ENCODE results near the gene ASIP. TPM values are rescaled to one million over a fixed set of nuclear protein-coding genes. Genes with fewer than 3 reads are reported as not detected.
A peak's percentile ranks its signal among the peaks of the same experiment; 100 is the strongest.

Gene ASIP
- total and polyA plus RNA-seq, 2 of the 4 experiments (the other 2 are of a cell fraction), result not detected

DNA sequence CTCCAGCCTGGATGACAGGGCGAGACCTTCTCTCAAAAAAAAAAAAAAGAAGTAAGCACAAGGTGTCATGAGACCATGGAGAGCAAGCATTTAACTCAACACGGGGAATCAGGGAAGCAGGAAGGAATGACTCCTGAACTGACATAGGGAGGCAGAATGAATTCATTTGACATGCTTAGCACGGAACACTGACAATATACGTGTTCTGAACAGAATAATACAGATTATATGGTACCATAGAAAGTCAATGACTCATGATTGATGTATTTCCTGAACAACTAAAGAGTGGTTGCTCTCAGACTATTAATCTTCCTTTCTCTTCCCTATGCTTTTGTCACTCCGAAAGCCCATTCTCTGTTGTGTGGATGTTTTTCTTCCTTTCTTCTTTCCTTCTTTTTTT, 20.7 kb upstream of the ASIP start:
- Histone ChIP-seq H3K9me1 (ENCODE audit: insufficient read depth, low read length) (no peaks in the 10 kb centered on the region), H3K56ac (ENCODE audit: extremely low read depth, insufficient read depth, low read length) (no peak overlapping the region), H3K23ac (ENCODE audit: low read depth, low read length) (no peak overlapping the region), H2AFZ (replicated peaks; ENCODE audit: low read length, poor library complexity) (no peak overlapping the region), H4K5ac (ENCODE audit: low read depth, low read length) (no peak overlapping the region), H3K4me2 (ENCODE audit: low read depth, low read length) (no peak overlapping the region), H2BK15ac (ENCODE audit: low read depth, low read length) (no peak overlapping the region), H2AK5ac (ENCODE audit: low read depth, low read length) (peak overlapping the region; percentile 20; the same call in 1 of the 2 replicates), H4K20me1 (ENCODE audit: insufficient read depth, low read length) (no peaks in the 10 kb centered on the region), H3K27ac (ENCODE audit: insufficient read depth, low read length) (no peak overlapping the region), H4K8ac (ENCODE audit: low read depth in 2 of 2, low read length in 2 of 2) (no peak overlapping the region), H4K91ac (ENCODE audit: insufficient read depth, low read depth, low read length) (no peak overlapping the region), H3K27me3 (ENCODE audit: control insufficient read depth, insufficient read depth, low read length) (no peaks in the 10 kb centered on the region), H3K4me3 (ENCODE audit: insufficient read depth, low read depth, low read length) (no peak overlapping the region), H2BK20ac (ENCODE audit: low read depth, low read length) (no peak overlapping the region), H3K18ac (ENCODE audit: low read depth, low read length) (no peak overlapping the region), H3K9ac (ENCODE audit: low read depth, low read length) (no peak overlapping the region), H2BK5ac (ENCODE audit: low read depth, low read length, poor library complexity, severe bottlenecking) (no peak overlapping the region), H3K79me1 (ENCODE audit: low read depth in 1 of 2, low read length in 2 of 2) (no peaks in the 10 kb centered on the region), H3K9me3 (ENCODE audit: control insufficient read depth, insufficient read depth, low read length) (no peaks in the 10 kb centered on the region), H3K4me1 (ENCODE audit: control insufficient read depth, insufficient read depth, low read length) (peaks cover 2% of the 10 kb centered on the region; the same call in 1 of the 2 replicates), H3K4ac (ENCODE audit: low read depth, low read length) (peak overlapping the region; percentile 10), H2AK9ac (replicated peaks; ENCODE audit: low read depth, low read length, poor library complexity) (no peak overlapping the region), H3K14ac (replicated peaks; ENCODE audit: low read depth, low read length) (peak overlapping the region; percentile 3; the same call in 1 of the 2 replicates), H2BK120ac (ENCODE audit: low read depth, low read length) (no peak overlapping the region), H3K36me3 (ENCODE audit: control insufficient read depth, insufficient read depth, low read length) (no peaks in the 10 kb centered on the region)
- dilution Hi-C loops (cut with HindIII; ENCODE audit: low sequenced_read_pairs, unreplicated experiment) (no loop called here), intact Hi-C loops (cut with micrococcal nuclease) (no loop called here), in situ Hi-C loops (cut with MboI; ENCODE audit: low sequenced_read_pairs) (no loop called here)
- no TSS peak for BruUV-seq (replicated peaks)
- 80% methylated on average over 1 of the region's 5 CpGs; no CpG with 5 or more reads in 1 of the 2 experiments for WGBS, 2 experiments (ENCODE audit: extremely low coverage in 2 of 2, insufficient read length in 1 of 2)
- ChIA-PET POLR2A (ENCODE audit: unreplicated experiment) (no interaction called here), CTCF (no interaction called here)
- ATAC-seq (ENCODE audit: low read depth), result no peak
- TF ChIP-seq CHD1 (IDR thresholded peaks at IDR 0.05; ENCODE audit: low read depth, low read length) (no peak), BHLHE40 (IDR thresholded peaks at IDR 0.05; ENCODE audit: low read depth, low read length) (no peak), MXI1 (IDR thresholded peaks at IDR 0.05; ENCODE audit: borderline replicate concordance, low read depth, low read length) (no peak), CEBPB (IDR thresholded peaks at IDR 0.05; ENCODE audit: low read depth, low read length) (no peak), MAZ (IDR thresholded peaks at IDR 0.05; ENCODE audit: borderline replicate concordance, low read depth, low read length) (no peak), FOS (IDR thresholded peaks at IDR 0.05; ENCODE audit: low read depth, low read length) (no peak), MAFK (IDR thresholded peaks at IDR 0.05; ENCODE audit: low read depth, low read length) (no peak), RFX5 (IDR thresholded peaks at IDR 0.05; ENCODE audit: low read depth, low read length) (no peak), RAD21 (IDR thresholded peaks at IDR 0.05; ENCODE audit: low read length) (no peak), RCOR1 (IDR thresholded peaks at IDR 0.05; ENCODE audit: insufficient replicate concordance, low read length) (no peak), POLR2A (IDR thresholded peaks at IDR 0.05; ENCODE audit: low read depth, low read length) (no peak)
- TF ChIP-seq, protein P1, sequence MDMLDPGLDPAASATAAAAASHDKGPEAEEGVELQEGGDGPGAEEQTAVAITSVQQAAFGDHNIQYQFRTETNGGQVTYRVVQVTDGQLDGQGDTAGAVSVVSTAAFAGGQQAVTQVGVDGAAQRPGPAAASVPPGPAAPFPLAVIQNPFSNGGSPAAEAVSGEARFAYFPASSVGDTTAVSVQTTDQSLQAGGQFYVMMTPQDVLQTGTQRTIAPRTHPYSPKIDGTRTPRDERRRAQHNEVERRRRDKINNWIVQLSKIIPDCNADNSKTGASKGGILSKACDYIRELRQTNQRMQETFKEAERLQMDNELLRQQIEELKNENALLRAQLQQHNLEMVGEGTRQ (IDR thresholded peaks at IDR 0.05; ENCODE audit: low read depth, low read length), result no peak
- TF ChIP-seq, protein P2, sequence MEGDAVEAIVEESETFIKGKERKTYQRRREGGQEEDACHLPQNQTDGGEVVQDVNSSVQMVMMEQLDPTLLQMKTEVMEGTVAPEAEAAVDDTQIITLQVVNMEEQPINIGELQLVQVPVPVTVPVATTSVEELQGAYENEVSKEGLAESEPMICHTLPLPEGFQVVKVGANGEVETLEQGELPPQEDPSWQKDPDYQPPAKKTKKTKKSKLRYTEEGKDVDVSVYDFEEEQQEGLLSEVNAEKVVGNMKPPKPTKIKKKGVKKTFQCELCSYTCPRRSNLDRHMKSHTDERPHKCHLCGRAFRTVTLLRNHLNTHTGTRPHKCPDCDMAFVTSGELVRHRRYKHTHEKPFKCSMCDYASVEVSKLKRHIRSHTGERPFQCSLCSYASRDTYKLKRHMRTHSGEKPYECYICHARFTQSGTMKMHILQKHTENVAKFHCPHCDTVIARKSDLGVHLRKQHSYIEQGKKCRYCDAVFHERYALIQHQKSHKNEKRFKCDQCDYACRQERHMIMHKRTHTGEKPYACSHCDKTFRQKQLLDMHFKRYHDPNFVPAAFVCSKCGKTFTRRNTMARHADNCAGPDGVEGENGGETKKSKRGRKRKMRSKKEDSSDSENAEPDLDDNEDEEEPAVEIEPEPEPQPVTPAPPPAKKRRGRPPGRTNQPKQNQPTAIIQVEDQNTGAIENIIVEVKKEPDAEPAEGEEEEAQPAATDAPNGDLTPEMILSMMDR (conservative IDR thresholded peaks at IDR 0.05; ENCODE audit: low read depth, low read length), result no peak
- DNase-seq, result peak; percentile 28
